ENCODE data around the gene MINDY3.

- no peak for TF ChIP-seq POLR2A (IDR thresholded peaks at IDR 0.05)
- TF ChIP-seq CTCF (IDR thresholded peaks at IDR 0.05): no peak
Measured at GRCh38 chr10:15822131-15822530, 38.2 kb downstream of the MINDY3 start.
